Measurements from ENCODE around the gene MATR3.

Gene MATR3

GRCh38 chr5:139272471-139273321 lies 20.8 kb upstream of the MATR3 start:
- no peak for DNase-seq (ENCODE audit: low spot score)

GRCh38 chr5:139273322-139273571 lies 20.3 kb upstream of the MATR3 start:
- DNase-seq (ENCODE audit: low spot score): no peak

GRCh38 chr5:139273572-139274289 lies 19.8 kb upstream of the MATR3 start:
- peak; percentile 89 for DNase-seq (ENCODE audit: low spot score)

GRCh38 chr5:139275536-139275935 lies 18.0 kb upstream of the MATR3 start:
- no peak for DNase-seq (ENCODE audit: low spot score)

- DNase-seq (ENCODE audit: low spot score): no peak
Measured at GRCh38 chr5:139275956-139276355, 17.6 kb upstream of the MATR3 start.

GRCh38 chr5:139276426-139276825 lies 17.1 kb upstream of the MATR3 start:
- no peak for DNase-seq (ENCODE audit: low spot score)

- peak; percentile 70 for DNase-seq (ENCODE audit: low spot score)
Measured at GRCh38 chr5:139277171-139277570, 16.4 kb upstream of the MATR3 start.

- DNase-seq (ENCODE audit: low spot score): no peak
Measured at GRCh38 chr5:139278540-139279274, 14.8 kb upstream of the MATR3 start.

- no peak for DNase-seq (ENCODE audit: low spot score)
Measured at GRCh38 chr5:139282197-139282557, 11.4 kb upstream of the MATR3 start.

- DNase-seq (ENCODE audit: low spot score): no peak
Measured at GRCh38 chr5:139283252-139284166, 10.0 kb upstream of the MATR3 start.

- no peak for DNase-seq (ENCODE audit: low spot score)
Measured at GRCh38 chr5:139284295-139284694, 9.2 kb upstream of the MATR3 start.

- no peak for DNase-seq (ENCODE audit: low spot score)
Measured at GRCh38 chr5:139285651-139286392, 7.7 kb upstream of the MATR3 start.

GRCh38 chr5:139287890-139288635 lies 5.5 kb upstream of the MATR3 start:
- DNase-seq (ENCODE audit: low spot score): no peak

- no peak for DNase-seq (ENCODE audit: low spot score)
Measured at GRCh38 chr5:139291051-139291450, 2.5 kb upstream of the MATR3 start.

GRCh38 chr5:139293202-139293506 lies 386 bp upstream of the MATR3 start:
- DNase-seq (ENCODE audit: low spot score): no peak

- peak; percentile 84 for DNase-seq (ENCODE audit: low spot score)
Measured at GRCh38 chr5:139294374-139295165, 1.0 kb downstream of the MATR3 start.

GRCh38 chr5:139295346-139296057 lies 2.0 kb downstream of the MATR3 start:
- no peak for DNase-seq (ENCODE audit: low spot score)

GRCh38 chr5:139296198-139296597 lies 2.7 kb downstream of the MATR3 start:
- no peak for DNase-seq (ENCODE audit: low spot score)

GRCh38 chr5:139296862-139297326 lies 3.4 kb downstream of the MATR3 start:
- no peak for DNase-seq (ENCODE audit: low spot score)
